Frontal cortex (tissue), 4 donors: ENCODE results near the gene GSTM3. TPM values are rescaled to one million over a fixed set of nuclear protein-coding genes. Genes with fewer than 3 reads are reported as not detected.
"Not testable (repeated sequence)": the region's sequence is repeated elsewhere in the genome, so short reads cannot be mapped to it uniquely, and the experiment has no call there.

ENCODE experiments used
- DNase-seq, 2 donors: peaks; one replicate each; pipeline ENCODE4 v3.0.0; 2012; ENCODE audit warnings: low spot score in 2 of 2
- FAIRE-seq: peaks from 2 replicates; lab custom pipeline; 2012; peaks lifted over from hg19 to GRCh38; lab: Jason Lieb, UNC
- total RNA-seq: library from RNA; depleted of rRNA; stranded (reverse); fragments of >200 nt; gene quantifications from one replicate; pipeline ENCODE4 v1.2.3, GENCODE V29; 2014
- donor health status: control.
- donor health status: control.
- donor health status: control.

The GSTM3 gene
- total RNA-seq, 1 donor from 2014 or later = 80.3 TPM

GRCh38 chr1:109776206-109776835 is 35.5 kb upstream of the GSTM3 start:
- DNase-seq (no peak), FAIRE-seq (no peak)

DNA sequence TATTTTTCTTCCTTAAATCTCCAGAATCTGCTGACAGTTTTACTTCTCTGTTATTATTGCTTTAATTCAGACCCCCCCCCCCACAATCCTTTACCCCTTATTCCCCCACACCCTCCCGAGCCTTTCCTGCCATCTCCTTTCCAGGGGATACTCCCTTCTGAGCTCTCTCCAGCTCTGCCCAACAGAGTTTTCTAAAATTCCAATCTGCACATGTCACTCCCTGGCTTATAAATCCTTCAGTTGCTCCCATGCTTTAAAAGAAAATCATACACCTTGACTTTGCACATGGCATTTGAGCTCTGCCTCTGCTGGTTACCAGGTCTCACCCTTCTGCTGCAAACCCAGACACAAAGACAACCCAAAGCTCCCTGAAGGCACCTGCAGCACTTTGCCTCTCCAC is 34.6 kb upstream of the GSTM3 start:
- no peak for FAIRE-seq
- DNase-seq = no peak

DNA sequence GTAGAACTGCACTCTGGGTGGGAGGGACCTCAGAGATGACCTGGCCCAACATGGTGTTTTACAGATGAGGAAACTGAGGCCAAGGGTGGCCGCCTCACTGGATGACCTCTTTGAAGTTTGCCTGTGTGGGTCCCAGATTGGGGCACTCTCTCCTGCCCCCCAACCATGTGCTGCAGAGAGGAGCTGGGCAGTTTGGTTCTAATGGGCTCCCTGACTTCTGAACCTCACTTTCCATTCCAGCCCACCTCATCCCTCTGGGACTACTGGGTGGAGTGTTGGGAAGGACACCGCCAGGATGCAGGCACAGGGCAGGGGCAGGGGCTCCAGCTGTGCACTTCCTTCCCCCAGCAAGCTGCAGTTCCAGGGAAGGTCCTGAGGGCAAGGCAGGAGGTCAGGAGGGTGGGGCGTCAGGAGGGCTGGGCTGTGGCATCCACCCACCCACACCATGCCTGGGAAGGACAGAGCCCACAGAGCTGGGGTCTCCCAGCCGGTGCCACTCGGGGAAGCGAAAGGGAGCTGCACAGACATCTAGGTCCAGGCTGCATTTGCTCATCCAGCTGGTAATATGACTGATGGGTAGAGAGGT is 33.2 kb upstream of the GSTM3 start:
- no peak for DNase-seq
- FAIRE-seq = no peak

DNA sequence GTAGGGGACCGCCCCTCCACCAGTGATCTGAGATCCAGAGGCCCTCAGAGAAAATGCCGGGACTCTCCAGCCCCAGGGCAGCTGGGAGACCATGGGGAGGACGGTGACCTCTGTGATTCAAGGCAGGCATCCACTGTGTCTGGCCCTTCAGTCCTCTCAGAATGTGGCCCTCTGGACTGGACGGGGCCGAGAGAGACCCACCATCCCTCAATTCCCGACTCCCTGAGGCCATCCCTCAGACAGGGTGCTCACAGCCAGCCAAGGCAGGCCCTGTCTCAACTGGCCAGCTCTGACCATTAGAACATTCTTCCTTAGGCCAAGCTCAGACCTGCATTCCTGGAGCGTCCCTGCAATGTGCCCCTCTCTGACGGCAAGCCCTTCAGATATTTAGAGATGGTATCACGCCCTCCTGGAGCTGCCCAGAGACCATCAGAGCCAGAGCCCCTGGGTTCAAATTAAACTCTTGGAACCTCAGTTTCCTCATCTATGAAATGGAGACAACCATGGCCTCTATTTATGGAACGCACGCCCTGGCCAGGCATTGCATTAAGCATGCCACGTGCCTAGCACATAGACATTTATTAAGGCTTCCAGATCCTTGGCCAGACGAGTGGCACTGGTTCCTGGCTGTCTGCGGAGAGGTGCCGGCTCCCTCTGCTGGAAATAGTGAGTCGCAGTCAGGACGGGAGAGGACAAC is 32.5 kb upstream of the GSTM3 start:
- DNase-seq (peak; percentile 54 to 82), FAIRE-seq (no peak)

DNA sequence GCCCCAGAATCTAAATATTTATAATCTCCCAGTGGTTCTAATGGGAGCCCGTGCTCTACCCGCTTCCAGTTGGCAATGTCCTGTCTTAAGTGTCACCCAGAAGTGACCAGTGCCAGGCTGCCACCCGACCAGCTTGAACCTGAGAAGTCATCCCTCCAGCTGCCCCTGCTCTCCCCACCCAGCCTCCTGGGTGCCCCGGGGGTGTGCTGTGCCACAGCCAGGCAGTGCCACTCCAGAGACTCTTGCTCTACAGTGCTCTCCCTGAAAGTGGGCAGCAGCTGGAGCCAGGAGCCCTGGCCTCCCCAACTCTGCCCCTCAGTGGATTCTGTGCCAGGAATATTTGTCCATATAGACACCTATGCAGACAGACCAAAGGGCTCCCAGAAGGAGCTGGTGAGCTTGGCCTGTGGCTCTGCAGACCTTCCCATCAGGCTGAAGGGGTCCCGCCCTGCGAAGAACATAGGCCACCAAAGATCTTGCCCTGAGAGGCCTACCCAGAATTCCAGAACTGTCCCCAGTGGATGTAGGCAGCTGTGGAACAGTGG is 31.9 kb upstream of the GSTM3 start:
- FAIRE-seq (no peak), DNase-seq (no peak)

- FAIRE-seq = no peak
- no peak for DNase-seq
Measured at GRCh38 chr1:109771712-109772657, 31.1 kb upstream of the GSTM3 start.

DNA sequence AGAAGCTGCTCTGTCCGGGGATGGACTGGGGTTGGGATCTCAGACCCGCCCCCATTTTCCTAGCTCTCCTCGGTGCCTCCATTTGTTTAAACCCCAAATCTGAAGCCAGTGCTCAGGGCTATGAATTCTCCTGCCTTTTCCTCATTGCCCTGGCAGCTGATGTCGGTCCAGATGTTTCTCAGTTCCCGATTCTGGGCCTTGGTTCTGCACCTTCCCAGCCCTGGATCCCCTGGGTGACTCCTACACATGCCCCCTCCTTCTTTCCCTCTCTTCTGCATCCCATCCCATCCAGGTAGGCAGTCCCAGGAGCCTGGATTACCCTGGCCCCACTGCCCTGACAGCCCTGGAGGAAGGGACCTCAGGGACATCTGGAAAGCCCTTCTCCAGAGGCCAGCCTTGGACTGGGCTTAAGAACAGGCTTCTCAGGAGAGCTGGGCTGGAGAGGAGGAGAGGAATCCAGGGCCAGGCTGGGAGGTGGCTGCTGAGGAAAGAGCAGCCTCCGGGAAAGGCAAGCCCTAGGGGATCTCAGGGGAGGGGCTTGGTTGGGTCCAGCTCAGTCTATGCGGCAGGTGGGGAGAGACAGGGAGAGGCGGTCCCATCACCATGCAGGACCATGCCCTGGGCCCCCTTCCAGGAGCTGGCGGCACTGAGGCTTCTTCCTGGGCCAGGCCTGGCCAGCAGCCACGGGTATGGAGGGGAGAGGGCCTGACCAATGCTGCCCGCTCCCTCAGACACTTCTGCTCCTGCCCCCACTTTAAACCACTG is 29.7 kb upstream of the GSTM3 start:
- no peak for FAIRE-seq
- DNase-seq = peak; percentile 40 to 52

DNA sequence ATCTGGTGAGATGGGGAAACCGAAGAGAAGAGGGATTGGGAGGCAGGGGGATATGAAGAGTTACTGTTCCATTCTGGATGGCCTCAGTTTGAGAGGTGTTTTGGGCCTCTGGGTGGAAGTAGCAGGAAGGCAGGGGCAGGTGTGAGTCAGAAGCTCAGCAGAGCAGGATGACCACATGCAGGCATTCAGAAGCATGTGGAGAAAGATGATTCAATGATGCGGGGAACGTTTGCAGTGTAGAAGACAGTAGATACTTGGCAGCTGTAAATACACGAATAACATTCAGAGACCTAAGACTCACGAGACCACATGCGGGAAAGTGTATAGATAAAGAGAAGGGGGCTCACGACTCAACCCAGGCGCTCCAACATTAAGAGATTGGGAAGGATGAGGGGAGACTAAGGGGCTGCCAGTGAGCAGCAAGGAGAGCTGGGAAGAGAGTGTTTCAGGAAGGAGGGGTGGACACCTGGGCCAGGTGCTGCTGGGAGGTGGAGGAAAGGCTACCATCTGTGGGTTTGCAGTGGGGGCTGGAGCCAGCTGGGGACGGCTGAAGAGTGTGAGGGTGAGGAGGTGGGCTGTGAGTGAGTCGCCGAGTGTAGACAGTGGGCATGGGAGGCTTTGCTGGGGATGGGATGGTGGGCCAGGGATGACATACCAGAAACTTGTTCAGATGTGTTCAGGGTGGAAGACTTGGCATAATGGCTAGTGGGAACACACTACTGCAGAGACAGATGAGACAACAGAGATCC is 28.7 kb upstream of the GSTM3 start:
- DNase-seq (no peak), FAIRE-seq (no peak)

DNA sequence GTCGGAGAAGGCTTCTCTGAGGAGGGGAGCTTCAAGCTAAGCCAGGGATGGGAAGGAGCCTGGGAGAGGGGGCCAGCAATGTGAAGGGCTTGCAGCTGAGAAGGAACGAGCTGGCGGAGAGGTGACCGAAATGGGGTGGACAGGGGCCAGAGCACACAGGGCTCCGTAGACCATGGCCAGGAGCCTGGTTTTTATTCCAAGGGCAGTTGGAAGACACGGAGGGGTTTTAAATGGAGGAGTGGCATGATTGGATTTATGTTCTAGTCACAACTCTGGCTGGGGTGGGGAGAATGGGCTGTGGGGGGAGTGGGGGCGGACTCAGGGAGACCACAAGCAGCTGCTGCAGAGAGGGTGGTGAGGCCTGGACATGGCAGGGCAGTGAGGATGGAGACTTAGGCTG is 28.0 kb upstream of the GSTM3 start:
- DNase-seq = no peak
- FAIRE-seq = no peak

DNA sequence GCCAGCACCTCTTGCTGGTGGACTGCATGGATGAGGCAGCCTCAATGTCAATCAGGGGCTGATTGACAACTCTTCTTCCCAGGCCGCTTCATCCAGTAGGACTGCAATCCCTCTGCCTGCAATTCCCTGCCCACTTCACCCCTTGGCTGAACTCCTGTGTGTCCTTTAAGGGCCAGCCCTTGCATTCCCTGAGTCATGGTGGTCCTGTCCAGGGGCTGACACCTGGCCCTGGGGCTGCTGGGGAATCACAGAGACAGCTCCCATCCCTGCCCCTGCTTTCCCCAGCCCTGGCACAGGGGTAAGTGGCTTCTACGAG is 27.5 kb upstream of the GSTM3 start:
- FAIRE-seq (no peak), DNase-seq (no peak)

DNA sequence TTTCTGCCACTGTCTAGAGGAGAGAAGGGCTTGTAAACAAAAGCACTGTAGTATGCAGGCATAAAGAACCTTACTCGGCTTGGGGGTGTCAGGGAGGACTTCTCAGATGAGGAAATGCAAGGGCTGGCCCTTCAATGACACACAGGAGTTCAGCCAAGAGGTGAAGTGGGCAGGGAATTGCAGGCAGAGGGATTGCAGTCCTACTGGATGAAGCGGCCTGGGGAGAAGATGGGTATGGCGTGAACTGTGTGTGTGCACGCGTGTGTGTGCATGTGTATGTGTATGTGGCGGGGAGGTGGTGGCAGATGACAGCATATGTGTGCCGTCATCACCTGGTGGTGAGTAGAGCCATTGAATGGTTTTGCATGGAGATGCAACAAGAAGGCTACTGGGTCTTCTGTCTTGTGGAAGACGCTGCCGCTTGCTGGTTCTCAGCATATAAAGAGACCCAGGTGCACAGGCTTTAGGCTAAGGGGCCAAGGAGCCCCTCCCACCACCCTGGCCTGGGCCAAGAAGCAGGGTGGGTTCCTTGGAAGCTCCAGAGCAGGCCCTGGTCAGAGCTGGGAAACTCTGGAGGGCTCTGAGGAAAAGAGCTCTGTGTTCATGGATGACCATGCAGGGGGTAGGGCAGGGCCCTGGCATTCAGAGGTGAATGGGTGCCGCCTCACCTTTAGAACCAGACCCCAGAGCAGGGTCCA is 26.9 kb upstream of the GSTM3 start:
- FAIRE-seq = no peak

GRCh38 chr1:109766991-109767636 is 26.3 kb upstream of the GSTM3 start:
- not testable (repeated sequence) for FAIRE-seq, DNase-seq

More for the DNA sequence above, 26.9 kb upstream of the GSTM3 start:
- no peak for DNase-seq

DNA sequence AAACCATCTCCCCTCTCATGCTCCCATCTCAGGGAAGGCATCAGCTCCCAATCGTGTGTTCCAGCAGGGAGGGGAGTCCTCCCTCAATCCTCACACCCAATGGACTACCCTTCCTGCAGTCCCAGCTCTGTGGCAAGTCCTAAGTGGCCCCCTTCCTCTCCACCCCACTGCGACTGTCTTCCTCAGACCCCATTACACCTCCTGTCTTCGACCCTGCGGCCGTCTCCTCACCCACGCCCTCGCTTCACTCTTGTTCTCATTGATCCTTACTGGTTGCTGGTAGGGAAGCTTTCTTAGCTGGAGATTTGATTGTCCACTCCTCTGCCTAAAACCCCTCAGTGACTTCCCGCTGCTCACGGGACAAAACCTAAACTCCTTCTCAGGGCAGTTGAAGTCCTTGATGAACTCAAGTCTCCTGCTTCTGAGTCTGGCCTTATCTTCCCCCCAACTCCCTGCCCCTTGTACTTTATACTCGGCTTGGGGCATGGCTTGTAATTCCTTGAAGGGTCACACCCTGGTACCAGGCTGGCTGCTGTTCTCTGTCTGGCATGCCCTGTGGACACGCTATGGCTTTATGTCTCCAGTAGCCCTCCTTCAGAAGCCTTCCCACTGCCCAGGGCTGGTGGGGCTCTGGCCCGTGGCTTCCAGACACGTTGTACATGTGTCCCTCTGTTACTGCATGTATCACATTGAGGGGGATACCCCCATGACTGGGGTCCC is 25.2 kb upstream of the GSTM3 start:
- no peak for DNase-seq
- no peak for FAIRE-seq

DNA sequence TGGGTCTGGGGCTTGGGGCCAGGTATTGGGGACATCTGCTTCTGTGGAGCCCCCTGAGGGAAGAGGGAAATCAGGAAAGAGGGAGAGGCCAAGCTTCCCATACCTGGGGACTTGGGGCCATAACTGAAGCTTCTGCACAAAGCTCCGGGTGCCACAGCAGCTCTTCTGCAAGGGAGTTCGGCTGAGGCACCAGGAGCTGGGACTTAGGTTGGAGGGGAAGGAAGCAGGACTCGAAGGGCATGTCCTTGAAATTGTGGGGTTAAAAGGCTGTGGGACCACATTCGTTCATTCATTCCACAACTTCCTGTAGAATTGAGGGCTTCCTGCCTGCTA is 24.6 kb upstream of the GSTM3 start:
- FAIRE-seq = no peak

GRCh38 chr1:109764561-109765482 is 24.0 kb upstream of the GSTM3 start:
- FAIRE-seq (no peak), DNase-seq (no peak)

More for the DNA sequence above, 24.6 kb upstream of the GSTM3 start:
- DNase-seq = no peak
